Measurements from ENCODE around the gene LHX2.

Gene LHX2

DNA sequence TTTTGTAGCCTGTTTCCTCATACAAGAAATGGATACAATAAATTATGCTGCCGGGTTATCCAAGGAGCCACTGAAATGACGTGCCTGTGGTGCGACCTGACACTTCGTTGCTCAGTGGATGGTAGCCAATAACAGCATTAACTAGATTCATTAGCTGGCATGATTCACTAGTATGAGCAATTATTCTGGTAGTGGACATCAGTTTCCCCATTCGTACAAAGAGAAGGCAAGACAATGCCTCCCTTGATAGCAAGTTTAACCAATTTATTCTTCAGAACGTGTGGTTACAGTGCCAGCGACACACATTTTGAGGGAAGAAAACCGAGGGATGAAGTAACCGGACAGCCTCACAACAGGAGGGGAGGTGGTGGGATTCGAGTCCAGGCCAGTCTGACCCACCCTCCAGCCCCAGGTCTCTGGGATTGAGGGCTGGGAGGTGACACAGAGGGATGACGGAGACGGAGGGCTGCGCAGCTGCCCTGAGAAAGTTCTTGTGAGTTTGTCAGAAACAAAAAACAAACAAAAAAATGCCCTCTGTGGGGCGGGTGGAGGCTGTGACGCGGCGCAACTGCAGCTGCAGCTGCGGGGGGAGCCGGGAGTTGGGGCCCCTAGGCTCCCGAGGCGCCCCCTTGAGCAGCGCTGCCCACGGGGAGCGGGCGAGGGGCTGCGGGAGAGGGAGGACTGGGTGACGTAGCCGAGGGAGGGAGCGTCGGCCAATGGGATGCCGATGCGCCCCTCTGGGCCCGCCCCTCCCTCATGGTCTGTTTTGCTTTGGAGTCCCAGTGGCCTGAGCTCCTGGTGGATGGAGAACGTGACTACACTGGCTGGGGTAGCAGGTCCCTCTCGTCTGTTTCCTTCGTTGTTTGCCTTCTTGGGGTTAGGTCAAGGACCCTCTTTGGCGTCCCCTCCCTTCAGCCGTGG, 10.9 kb downstream of the LHX2 start:
- H3K4me1 ChIP-seq: no peaks in the 10 kb centered on the region
- peak; percentile 86 for DNase-seq
- peak overlapping the region; percentile 36; the same call in 1 of the 2 replicates for H3K4me3 ChIP-seq (ENCODE audit: low read depth, low read length)
- no peaks in the 10 kb centered on the region for H3K9me3 ChIP-seq
- TF ChIP-seq, protein P1, sequence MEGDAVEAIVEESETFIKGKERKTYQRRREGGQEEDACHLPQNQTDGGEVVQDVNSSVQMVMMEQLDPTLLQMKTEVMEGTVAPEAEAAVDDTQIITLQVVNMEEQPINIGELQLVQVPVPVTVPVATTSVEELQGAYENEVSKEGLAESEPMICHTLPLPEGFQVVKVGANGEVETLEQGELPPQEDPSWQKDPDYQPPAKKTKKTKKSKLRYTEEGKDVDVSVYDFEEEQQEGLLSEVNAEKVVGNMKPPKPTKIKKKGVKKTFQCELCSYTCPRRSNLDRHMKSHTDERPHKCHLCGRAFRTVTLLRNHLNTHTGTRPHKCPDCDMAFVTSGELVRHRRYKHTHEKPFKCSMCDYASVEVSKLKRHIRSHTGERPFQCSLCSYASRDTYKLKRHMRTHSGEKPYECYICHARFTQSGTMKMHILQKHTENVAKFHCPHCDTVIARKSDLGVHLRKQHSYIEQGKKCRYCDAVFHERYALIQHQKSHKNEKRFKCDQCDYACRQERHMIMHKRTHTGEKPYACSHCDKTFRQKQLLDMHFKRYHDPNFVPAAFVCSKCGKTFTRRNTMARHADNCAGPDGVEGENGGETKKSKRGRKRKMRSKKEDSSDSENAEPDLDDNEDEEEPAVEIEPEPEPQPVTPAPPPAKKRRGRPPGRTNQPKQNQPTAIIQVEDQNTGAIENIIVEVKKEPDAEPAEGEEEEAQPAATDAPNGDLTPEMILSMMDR (IDR thresholded peaks at IDR 0.05; ENCODE audit: low read depth, low read length): peak; percentile 45
- no peaks in the 10 kb centered on the region for H3K36me3 ChIP-seq
- H3K27me3 ChIP-seq: peaks cover 62% of the 10 kb centered on the region

GRCh38 chr9:124024107-124024506, 12.5 kb downstream of the LHX2 start:
- peaks cover 45% of the 10 kb centered on the region for H3K27me3 ChIP-seq
- no peaks in the 10 kb centered on the region for H3K36me3 ChIP-seq
- H3K9me3 ChIP-seq: no peaks in the 10 kb centered on the region
- no peak overlapping the region for H3K4me3 ChIP-seq (ENCODE audit: low read depth, low read length)
- DNase-seq: no peak
- TF ChIP-seq, protein P1 (IDR thresholded peaks at IDR 0.05; ENCODE audit: low read depth, low read length): no peak
- H3K4me1 ChIP-seq: no peaks in the 10 kb centered on the region

GRCh38 chr9:124029617-124030016, 18.0 kb downstream of the LHX2 start:
- peaks cover 37% of the 10 kb centered on the region for H3K27me3 ChIP-seq
- no peaks in the 10 kb centered on the region for H3K36me3 ChIP-seq
- DNase-seq: no peak

GRCh38 chr9:124030969-124031451, 19.4 kb downstream of the LHX2 start:
- peaks cover 37% of the 10 kb centered on the region for H3K27me3 ChIP-seq
- DNase-seq: no peak

More at GRCh38 chr9:124029617-124030016, 18.0 kb downstream of the LHX2 start:
- H3K9me3 ChIP-seq: no peaks in the 10 kb centered on the region
- TF ChIP-seq, protein P1 (IDR thresholded peaks at IDR 0.05; ENCODE audit: low read depth, low read length): no peak
- no peak overlapping the region for H3K4me3 ChIP-seq (ENCODE audit: low read depth, low read length)
- no peaks in the 10 kb centered on the region for H3K4me1 ChIP-seq

DNA sequence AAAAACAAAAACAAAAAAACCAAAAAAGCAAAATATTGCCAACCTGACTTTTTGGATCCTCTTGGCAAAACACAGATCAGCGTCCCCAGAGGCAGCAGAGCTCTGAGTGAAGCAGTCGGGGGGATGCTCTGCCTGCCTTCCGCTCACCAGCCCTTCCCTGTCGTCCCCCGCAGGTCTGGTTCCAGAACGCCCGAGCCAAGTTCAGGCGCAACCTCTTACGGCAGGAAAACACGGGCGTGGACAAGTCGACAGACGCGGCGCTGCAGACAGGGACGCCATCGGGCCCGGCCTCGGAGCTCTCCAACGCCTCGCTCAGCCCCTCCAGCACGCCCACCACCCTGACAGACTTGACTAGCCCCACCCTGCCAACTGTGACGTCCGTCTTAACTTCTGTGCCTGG, 20.7 kb downstream of the LHX2 start:
- Histone ChIP-seq H3K9me3 (no peaks in the 10 kb centered on the region), H3K27me3 (peaks cover 37% of the 10 kb centered on the region), H3K36me3 (no peaks in the 10 kb centered on the region), H3K4me1 (no peaks in the 10 kb centered on the region), H3K4me3 (ENCODE audit: low read depth, low read length) (no peak overlapping the region)
- DNase-seq: no peak
- TF ChIP-seq, protein P1 (IDR thresholded peaks at IDR 0.05; ENCODE audit: low read depth, low read length): no peak

More at GRCh38 chr9:124030969-124031451, 19.4 kb downstream of the LHX2 start:
- Histone ChIP-seq H3K9me3 (no peaks in the 10 kb centered on the region), H3K4me1 (no peaks in the 10 kb centered on the region), H3K36me3 (no peaks in the 10 kb centered on the region), H3K4me3 (ENCODE audit: low read depth, low read length) (peak overlapping the region; percentile 28; the same call in 1 of the 2 replicates)
- TF ChIP-seq, protein P1 (IDR thresholded peaks at IDR 0.05; ENCODE audit: low read depth, low read length): no peak

DNA sequence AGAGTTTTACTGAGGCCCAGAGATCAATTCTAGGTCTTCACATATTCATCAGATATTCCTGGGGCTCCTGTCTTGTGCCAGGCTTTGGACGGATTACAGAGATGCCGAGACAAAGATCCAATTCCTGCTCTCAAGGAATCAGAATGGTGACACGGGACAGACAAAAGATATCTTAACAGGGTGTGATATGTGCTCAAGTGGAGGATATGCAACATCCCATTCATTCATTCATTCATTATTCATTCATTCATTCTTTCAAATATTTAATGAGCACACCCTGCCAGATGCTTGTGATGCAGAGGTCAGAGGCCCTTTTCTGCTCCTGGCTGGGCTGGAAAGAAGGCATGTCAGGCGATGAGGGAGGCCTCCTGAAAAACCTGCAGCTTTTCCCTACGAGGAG, 21.8 kb downstream of the LHX2 start:
- no peaks in the 10 kb centered on the region for H3K9me3 ChIP-seq
- H3K36me3 ChIP-seq: no peaks in the 10 kb centered on the region
- H3K27me3 ChIP-seq: peaks cover 40% of the 10 kb centered on the region
- TF ChIP-seq, protein P1 (IDR thresholded peaks at IDR 0.05; ENCODE audit: low read depth, low read length): no peak
- H3K4me1 ChIP-seq: no peaks in the 10 kb centered on the region
- no peak for DNase-seq
- no peak overlapping the region for H3K4me3 ChIP-seq (ENCODE audit: low read depth, low read length)
